Keratinocyte (primary cell): ENCODE measurements around the gene SPATA12. TPM values are rescaled to one million over a fixed set of nuclear protein-coding genes. Genes with fewer than 3 reads are reported as not detected.

Experiments used
- DNase-seq: peaks from one replicate; pipeline ENCODE4 v3.0.0-alpha.2; 2011; ENCODE audit warnings: low read depth, missing footprints, low spot score
- FAIRE-seq: peaks from 2 replicates; lab custom pipeline; 2011; peaks lifted over from hg19 to GRCh38; lab: Jason Lieb, UNC
- H2AFZ ChIP-seq: 2 replicates; pipeline ENCODE4 v1.6.0; 2012; ENCODE audit warnings: low read length, control low read depth, inconsistent platforms; ENCODE audit not compliant: control insufficient read depth
- H3K27ac ChIP-seq: 2 replicates; pipeline ENCODE4 v1.5.1; 2011; ENCODE audit warnings: low read length; ENCODE audit not compliant: control insufficient read depth, insufficient read depth
- H3K27me3 ChIP-seq: 3 replicates; pipeline ENCODE4 v1.6.0; 2011; ENCODE audit warnings: low read length; ENCODE audit not compliant: control insufficient read depth, insufficient read depth; ENCODE audit errors: extremely low read depth
- H3K36me3 ChIP-seq, 2 experiments: 2 replicates in 1 of 2; 3 replicates in 1 of 2; pipeline ENCODE4 v1.5.1; 2011; ENCODE audit warnings: low read length in 2 of 2, mild to moderate bottlenecking in 1 of 2; ENCODE audit not compliant: control insufficient read depth in 2 of 2, insufficient read depth in 2 of 2; ENCODE audit errors: extremely low read depth in 1 of 2
- H3K4me1 ChIP-seq: 3 replicates; pipeline ENCODE4 v1.5.1; 2011; ENCODE audit warnings: low read length; ENCODE audit not compliant: control insufficient read depth, insufficient read depth; ENCODE audit errors: extremely low read depth
- H3K4me2 ChIP-seq: 3 replicates; pipeline ENCODE4 v1.6.0; 2011; ENCODE audit warnings: low read depth, low read length; ENCODE audit not compliant: control insufficient read depth, insufficient read depth; ENCODE audit errors: extremely low read depth
- H3K4me3 ChIP-seq, 3 experiments: fragments of 200-600 bp in 1 of 3; sonication (generic) in 1 of 3; 2 replicates in 2 of 3; 3 replicates in 1 of 3; pipeline ENCODE4 v1.5.1; 2011 to 2016; ENCODE audit warnings: low read length in 3 of 3, mild to moderate bottlenecking in 3 of 3, control low read depth in 2 of 3, inconsistent platforms in 1 of 3, low read depth in 1 of 3, mixed read lengths in 1 of 3, mixed run types in 1 of 3, moderate library complexity in 1 of 3; ENCODE audit not compliant: control insufficient read depth in 2 of 3, insufficient read depth in 2 of 3; ENCODE audit errors: extremely low read depth in 1 of 3
- H3K79me2 ChIP-seq: 2 replicates; pipeline ENCODE4 v1.6.0; 2012; ENCODE audit warnings: low read length; ENCODE audit not compliant: control insufficient read depth, insufficient read depth
- H3K9ac ChIP-seq: 3 replicates; pipeline ENCODE4 v1.6.0; 2011; ENCODE audit warnings: low read length; ENCODE audit not compliant: control insufficient read depth, insufficient read depth; ENCODE audit errors: extremely low read depth
- H3K9me1 ChIP-seq: 3 replicates; pipeline ENCODE4 v1.6.0; 2011; ENCODE audit warnings: low read length; ENCODE audit not compliant: control insufficient read depth, insufficient read depth; ENCODE audit errors: extremely low read depth
- H3K9me3 ChIP-seq: 2 replicates; pipeline ENCODE4 v1.5.1; 2012; ENCODE audit warnings: low read depth, low read length; ENCODE audit not compliant: control insufficient read depth
- H4K20me1 ChIP-seq: 3 replicates; pipeline ENCODE4 v1.6.0; 2011; ENCODE audit warnings: low read length; ENCODE audit not compliant: control insufficient read depth, insufficient read depth; ENCODE audit errors: extremely low read depth
- EZH2 ChIP-seq: IDR thresholded peaks from one replicate; pipeline ENCODE4 v1.6.1; 2012; ENCODE audit warnings: inconsistent platforms, mild to moderate bottlenecking, low read length, moderate library complexity
- dilution Hi-C: fragments of 300-500 bp; cut with MboI; formaldehyde crosslinking; loops from one replicate; pipeline ENCODE4 v1.7.0; 2020; ENCODE audit warnings: low sequenced_read_pairs; ENCODE audit not compliant: extremely low pct_ligation_motif_present
- polyA plus RNA-seq, 5 experiments: library from polyadenylated mRNA; depleted of rRNA in 3 of 5; stranded (reverse) in 3 of 5; stranded (forward) in 1 of 5; unstranded in 1 of 5; fragments of >200 nt; gene quantifications; 1 replicate in 1 of 5; 2 replicates in 3 of 5; 3 replicates in 1 of 5; pipeline versions ENCODE4 v1.2.1 to v1.2.3, GENCODE V29; 2011 to 2012; ENCODE audit warnings: missing spikeins in 2 of 5, low read depth in 1 of 5, low replicate concordance in 1 of 5
- TF ChIP-seq, protein P1 (sequence below), 3 experiments: IDR thresholded peaks in 1 of 3; conservative IDR thresholded peaks in 1 of 3; optimal IDR thresholded peaks in 1 of 3; 2 replicates in 2 of 3; 3 replicates in 1 of 3; pipeline versions ENCODE3 to v1.5.1; 2011; ENCODE audit warnings: low read length in 3 of 3, mild to moderate bottlenecking in 3 of 3, moderate library complexity in 2 of 3, control low read depth in 1 of 3, inconsistent platforms in 1 of 3; ENCODE audit not compliant: insufficient read depth in 2 of 3; ENCODE audit errors: extremely low read depth in 1 of 3

Gene SPATA12
- polyA plus RNA-seq, 1 donor (not counting 4 experiments of a cell fraction or from before 2014, with no cell fraction given) = 0.08 TPM

DNA sequence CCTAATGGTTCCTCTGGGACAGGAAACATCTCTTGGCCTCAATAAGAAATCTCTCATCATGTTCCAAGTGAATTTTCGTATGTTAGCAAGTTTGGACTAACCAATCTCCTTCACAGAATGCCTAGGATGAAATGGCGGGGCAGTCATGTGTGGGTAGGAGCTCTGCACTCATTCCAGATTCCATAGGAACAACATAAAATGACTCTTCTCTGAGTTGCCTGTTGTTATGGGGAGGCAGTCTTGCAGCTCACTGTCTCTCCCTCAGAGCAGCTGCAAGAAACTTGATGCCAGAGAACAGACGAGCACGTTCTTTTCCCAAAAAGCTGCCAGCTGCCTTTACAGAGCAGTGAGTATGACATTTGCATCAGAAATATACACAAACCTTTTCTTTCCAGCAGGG lies 34.1 kb downstream of the SPATA12 start:
- Histone ChIP-seq H3K27ac (no peak overlapping the region), H3K9me3 (no peaks in the 10 kb centered on the region), H3K79me2 (no peaks in the 10 kb centered on the region), H3K9ac (no peak overlapping the region), H3K4me3 (no peak overlapping the region), H3K9me1 (no peaks in the 10 kb centered on the region), H3K36me3 (no peaks in the 10 kb centered on the region), H3K27me3 (no peaks in the 10 kb centered on the region), H3K4me1 (peaks cover 7% of the 10 kb centered on the region), H4K20me1 (no peaks in the 10 kb centered on the region), H2AFZ (no peak overlapping the region), H3K4me2 (no peak overlapping the region)
- TF ChIP-seq, protein P1, sequence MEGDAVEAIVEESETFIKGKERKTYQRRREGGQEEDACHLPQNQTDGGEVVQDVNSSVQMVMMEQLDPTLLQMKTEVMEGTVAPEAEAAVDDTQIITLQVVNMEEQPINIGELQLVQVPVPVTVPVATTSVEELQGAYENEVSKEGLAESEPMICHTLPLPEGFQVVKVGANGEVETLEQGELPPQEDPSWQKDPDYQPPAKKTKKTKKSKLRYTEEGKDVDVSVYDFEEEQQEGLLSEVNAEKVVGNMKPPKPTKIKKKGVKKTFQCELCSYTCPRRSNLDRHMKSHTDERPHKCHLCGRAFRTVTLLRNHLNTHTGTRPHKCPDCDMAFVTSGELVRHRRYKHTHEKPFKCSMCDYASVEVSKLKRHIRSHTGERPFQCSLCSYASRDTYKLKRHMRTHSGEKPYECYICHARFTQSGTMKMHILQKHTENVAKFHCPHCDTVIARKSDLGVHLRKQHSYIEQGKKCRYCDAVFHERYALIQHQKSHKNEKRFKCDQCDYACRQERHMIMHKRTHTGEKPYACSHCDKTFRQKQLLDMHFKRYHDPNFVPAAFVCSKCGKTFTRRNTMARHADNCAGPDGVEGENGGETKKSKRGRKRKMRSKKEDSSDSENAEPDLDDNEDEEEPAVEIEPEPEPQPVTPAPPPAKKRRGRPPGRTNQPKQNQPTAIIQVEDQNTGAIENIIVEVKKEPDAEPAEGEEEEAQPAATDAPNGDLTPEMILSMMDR (optimal IDR thresholded peaks at IDR 0.05 in 1 of 3, IDR thresholded peaks at IDR 0.05 in 1 of 3, conservative IDR thresholded peaks at IDR 0.05 in 1 of 3; ENCODE audit: extremely low read depth in 1 of 3, insufficient read depth in 2 of 3, low read length in 3 of 3) = no peak
- no peak for TF ChIP-seq EZH2
- DNase-seq (no peak), FAIRE-seq (no peak)
- dilution Hi-C loops = loop anchor here (25.0 kb wide), 1 partner anchor 107 kb away; no protein-coding TSS in a partner anchor

DNA sequence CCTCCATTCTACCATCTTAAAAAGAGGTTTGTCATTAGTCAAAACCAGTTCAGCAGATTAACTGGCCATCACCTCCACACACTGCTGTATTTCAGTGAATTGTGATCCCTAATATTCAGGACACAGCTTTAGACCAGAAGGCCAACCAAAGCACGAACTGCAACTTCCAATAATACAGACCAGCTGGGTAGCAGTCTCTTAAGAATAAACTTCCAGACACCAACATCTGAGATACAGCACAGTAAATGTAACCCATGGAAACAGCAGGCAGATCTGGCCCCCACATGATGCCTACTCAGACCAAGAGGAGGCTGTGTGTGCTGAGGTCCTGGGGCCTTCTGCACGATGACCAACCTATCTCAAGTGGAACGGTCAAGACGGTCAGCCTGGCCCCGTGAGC lies 34.9 kb downstream of the SPATA12 start:
- no peaks in the 10 kb centered on the region for H4K20me1 ChIP-seq
- FAIRE-seq (no peak), DNase-seq (no peak)
- no peak overlapping the region for H3K4me2 ChIP-seq
- H3K4me3 ChIP-seq = no peak overlapping the region
- no peaks in the 10 kb centered on the region for H3K9me3 ChIP-seq
- no peaks in the 10 kb centered on the region for H3K27me3 ChIP-seq
- dilution Hi-C loops = loop anchor here (25.0 kb wide), 1 partner anchor 108 kb away; no protein-coding TSS in a partner anchor
- no peak overlapping the region for H3K27ac ChIP-seq
- H3K9me1 ChIP-seq = no peaks in the 10 kb centered on the region
- no peaks in the 10 kb centered on the region for H3K79me2 ChIP-seq
- H2AFZ ChIP-seq = no peak overlapping the region
- peaks cover 7% of the 10 kb centered on the region for H3K4me1 ChIP-seq
- no peaks in the 10 kb centered on the region for H3K36me3 ChIP-seq
- no peak overlapping the region for H3K9ac ChIP-seq
- TF ChIP-seq, protein P1 (optimal IDR thresholded peaks at IDR 0.05 in 1 of 3, IDR thresholded peaks at IDR 0.05 in 1 of 3, conservative IDR thresholded peaks at IDR 0.05 in 1 of 3; ENCODE audit: extremely low read depth in 1 of 3, insufficient read depth in 2 of 3, low read length in 3 of 3) = no peak
- TF ChIP-seq EZH2 = no peak
